Measurements from ENCODE around the gene RBM4. TPM values are rescaled to one million over a fixed set of nuclear protein-coding genes. Genes with fewer than 3 reads are reported as not detected.

Gene RBM4
- total RNA-seq (2021; ENCODE audit: unreplicated experiment) (94.4 TPM), Bru-seq, nascent RNA (percentile 97 among the genes with signal in this experiment), BruChase-seq, experiment 1, labeled RNA remaining after a 6-hour chase (percentile 95 among the genes with signal in this experiment), BruChase-seq, experiment 2, labeled RNA remaining after a 2-hour chase (percentile 98 among the genes with signal in this experiment)
- polyA plus RNA-seq (2012), result 101 and 106 TPM in 2 replicates
- long read RNA-seq, transcript RBM4-201 (4 exons, 1,694 nt), result major isoform, 56 of 100 reads
- long read RNA-seq, transcript RBM4-203 (3 exons, 921 nt), result minor isoform, 9 of 100 reads
- long read RNA-seq, transcript RBM4-204 (4 exons, 1,763 nt), result minor isoform, 5 of 100 reads
- long read RNA-seq, partial matches to known transcripts, result 7 of 100 reads
- long read RNA-seq, other reads (novel, unspliced or antisense), result 19 of 100 reads

GRCh38 chr11:66638177-66639065, at the start of gene RBM4:
Gene RBM4 (plus strand): TSS chr11:66638703. CDS start chr11:66639712, 1,009 bp downstream.
- Histone ChIP-seq H3K9me3 (ENCODE audit: control insufficient read depth in 1 of 2, insufficient read depth in 1 of 2, low read depth in 1 of 2, low read length in 2 of 2) (no peaks in the 10 kb centered on the region), H3K4me1 (ENCODE audit: control insufficient read depth in 1 of 2, insufficient read depth in 2 of 2, low read length in 2 of 2) (peaks cover 4 to 29% of the 10 kb centered on the region in 2 experiments), H3K27me3 (ENCODE audit: insufficient read depth, low read length) (no peaks in the 10 kb centered on the region), H3K9me2 (ENCODE audit: insufficient read depth) (no peaks in the 10 kb centered on the region), H3K4me3 (replicated peaks in 1 of 2; ENCODE audit: low read depth in 1 of 2, low read length in 2 of 2) (peak within 1 kb of the TSS; percentile 82 to 89), H4K20me1 (ENCODE audit: insufficient read depth) (peaks cover 46% of the 10 kb centered on the region), H3K36me3 (ENCODE audit: control insufficient read depth in 1 of 2, insufficient read depth in 2 of 2, low read length in 2 of 2) (peaks cover 35 to 49% of the 10 kb centered on the region in 2 experiments), H3K9ac (ENCODE audit: low read length) (peak within 1 kb of the TSS; percentile 92), H3K27ac (ENCODE audit: low read depth, low read length) (peak within 1 kb of the TSS; percentile 72), H3K4me2 (ENCODE audit: low read length) (peak within 1 kb of the TSS; percentile 83), H3K79me2 (ENCODE audit: insufficient read depth, low read length) (peaks cover 98% of the 10 kb centered on the region), H2AFZ (ENCODE audit: low read depth, low read length, poor library complexity, severe bottlenecking) (no peak within 1 kb of the TSS)
- intact Hi-C loops (cut with micrococcal nuclease), result loop anchor here (1.0 kb wide), 1 partner anchor 22 kb away; the partner anchor contains the start of gene RBM14
- ChIA-PET CTCF (interaction anchor here (1.0 to 1.7 kb wide), 4 partner anchors 22 to 220 kb away, joined by 3 to 5 read pairs (median 4); partner anchors contain the start of genes CCDC87, CCS and RBM14), POLR2A (interaction anchor here (0.7 to 3.8 kb wide), 17 partner anchors 9 to 326 kb away, joined by 3 to 36 read pairs (median 4); partner anchors contain the start of genes CCDC87, CCS, DPP3 and PELI3), RAD21 (ENCODE audit: low non-redundant PET in 1 of 2, low total read pairs in 2 of 2, uncharacterized antibody in 2 of 2, unreplicated experiment in 2 of 2) (interaction anchor here in 1 of 2 experiments (0.6 kb wide), 1 partner anchor 113 kb away, joined by 3 read pairs; no protein-coding TSS in a partner anchor)
- ATAC-seq (peak; percentile 95), DNase-seq (ENCODE audit: low read depth, low spot score) (peak; percentile 100)
- BruUV-seq (replicated peaks), result no TSS peak
- no peak for TF ChIP-seq ATF3 (IDR thresholded peaks at IDR 0.05)
- peak; percentile 94 for TF ChIP-seq POLR2AphosphoS5 (IDR thresholded peaks at IDR 0.05; ENCODE audit: low read depth, low read length)
- TF ChIP-seq EZH2phosphoT487 (IDR thresholded peaks at IDR 0.05; ENCODE audit: borderline replicate concordance), result no peak
- no peak for TF ChIP-seq ZNF274 (IDR thresholded peaks at IDR 0.05; ENCODE audit: low read depth, low read length)
- 0 out of 2 replicates have a peak, but pooled peaks have one; percentile 41 for TF ChIP-seq EGR1 (IDR thresholded peaks at IDR 0.05; ENCODE audit: low read depth)
- no peak for TF ChIP-seq EZH2 (IDR thresholded peaks at IDR 0.05)
- peak; percentile 97 for TF ChIP-seq SP1 (IDR thresholded peaks at IDR 0.05; ENCODE audit: low read depth)
- peak; percentile 68 for TF ChIP-seq POLR2A (IDR thresholded peaks at IDR 0.05; ENCODE audit: borderline replicate concordance, extremely low read depth, insufficient read depth, insufficient read length)
- TF ChIP-seq ZFX (IDR thresholded peaks at IDR 0.05), result no peak; the same call in 1 of the 2 replicates
- TF ChIP-seq CEBPB (IDR thresholded peaks at IDR 0.05; ENCODE audit: low read depth), result no peak
- TF ChIP-seq ZBTB33 (IDR thresholded peaks at IDR 0.05; ENCODE audit: extremely low read depth, insufficient replicate concordance, low read length), result no peak
- no peak for TF ChIP-seq SRF (IDR thresholded peaks at IDR 0.05; ENCODE audit: low read depth)
- TF ChIP-seq TCF7L2 (IDR thresholded peaks at IDR 0.05; ENCODE audit: borderline replicate concordance, extremely low read depth, insufficient read depth, insufficient read length), result no peak
- TF ChIP-seq SIN3A (IDR thresholded peaks at IDR 0.05; ENCODE audit: low read depth), result peak; percentile 82
- no peak for TF ChIP-seq FOSL1 (IDR thresholded peaks at IDR 0.05; ENCODE audit: low read depth)
- TF ChIP-seq YY1 (IDR thresholded peaks at IDR 0.05; ENCODE audit: extremely low read depth, insufficient replicate concordance, low read depth, low read length), result peak; percentile 94
- TF ChIP-seq CTCF (IDR thresholded peaks at IDR 0.05 in 2 of 3, conservative IDR thresholded peaks at IDR 0.05 in 1 of 3; ENCODE audit: borderline replicate concordance in 1 of 3, insufficient read depth in 1 of 3, low read depth in 2 of 3, low read length in 2 of 3), result no peak
- TF ChIP-seq CBX3 (IDR thresholded peaks at IDR 0.05; ENCODE audit: low read depth), result no peak
- TF ChIP-seq JUND (IDR thresholded peaks at IDR 0.05), result no peak; the same call in 1 of the 2 replicates
- no peak for TF ChIP-seq ELF1 (IDR thresholded peaks at IDR 0.05; ENCODE audit: borderline replicate concordance, low read depth)
